HG03159 (cell line): Measurements from ENCODE around the gene SPATA31C1.
"Not testable (repeated sequence)": the region's sequence is repeated elsewhere in the genome, so short reads cannot be mapped to it uniquely, and the experiment has no call there.

Experiments used
- ATAC-seq: cut with Tn5 transposase; IDR thresholded peaks from one replicate; pipeline ENCODE4 v1.9.1; 2021; ENCODE audit warnings: mild to moderate bottlenecking, moderate library complexity; ENCODE audit not compliant: unreplicated experiment

The SPATA31C1 gene

GRCh38 chr9:87934444-87934843 lies 16.7 kb downstream of the SPATA31C1 start:
- not testable (repeated sequence) for ATAC-seq

DNA sequence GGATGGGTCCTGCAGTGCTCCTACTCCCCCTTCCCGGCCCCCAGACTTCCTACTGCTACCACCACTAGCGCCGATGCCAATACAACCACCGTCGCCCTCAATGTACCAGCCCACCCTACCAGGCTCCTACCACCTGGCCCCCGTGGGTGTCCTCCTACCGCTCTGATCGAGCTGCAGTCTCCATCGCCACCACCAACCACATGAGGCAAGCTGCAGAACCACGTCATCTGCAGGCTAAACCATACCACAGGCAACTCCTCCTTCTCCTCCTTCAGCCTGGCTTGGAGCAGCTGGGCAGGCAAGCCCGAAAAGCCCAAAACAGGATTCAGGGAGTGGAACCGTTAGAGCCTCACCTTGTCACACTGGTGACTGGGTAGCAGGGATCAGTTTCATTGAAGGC lies 19.6 kb downstream of the SPATA31C1 start:
- not testable (repeated sequence) for ATAC-seq

- ATAC-seq, result not testable (repeated sequence)
Measured at GRCh38 chr9:87937918-87938317, 20.2 kb downstream of the SPATA31C1 start.

- ATAC-seq, result not testable (repeated sequence)
Measured at GRCh38 chr9:87938336-87938735, 20.6 kb downstream of the SPATA31C1 start.

DNA sequence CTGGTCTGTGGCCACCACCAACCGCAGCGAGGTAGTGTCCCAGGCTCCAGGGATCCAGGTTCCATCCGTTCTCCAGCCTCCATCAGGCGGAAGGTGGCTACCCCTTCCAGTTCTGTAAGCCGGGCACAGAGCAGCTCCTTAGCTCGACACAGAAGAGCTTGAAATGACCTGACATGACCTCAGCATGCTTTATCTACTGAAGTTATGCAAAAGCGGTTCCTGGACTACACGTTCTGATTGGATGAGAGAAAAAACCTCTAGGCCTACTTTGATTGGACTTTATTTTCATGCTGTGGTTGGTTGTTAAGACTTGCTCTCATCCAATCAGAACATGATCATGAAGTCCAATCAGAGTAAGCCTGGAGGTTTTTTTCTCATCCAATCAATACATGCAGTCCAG lies 21.3 kb downstream of the SPATA31C1 start:
- not testable (repeated sequence) for ATAC-seq

- ATAC-seq, result no peak
Measured at GRCh38 chr9:87944096-87944495, 26.3 kb downstream of the SPATA31C1 start.

DNA sequence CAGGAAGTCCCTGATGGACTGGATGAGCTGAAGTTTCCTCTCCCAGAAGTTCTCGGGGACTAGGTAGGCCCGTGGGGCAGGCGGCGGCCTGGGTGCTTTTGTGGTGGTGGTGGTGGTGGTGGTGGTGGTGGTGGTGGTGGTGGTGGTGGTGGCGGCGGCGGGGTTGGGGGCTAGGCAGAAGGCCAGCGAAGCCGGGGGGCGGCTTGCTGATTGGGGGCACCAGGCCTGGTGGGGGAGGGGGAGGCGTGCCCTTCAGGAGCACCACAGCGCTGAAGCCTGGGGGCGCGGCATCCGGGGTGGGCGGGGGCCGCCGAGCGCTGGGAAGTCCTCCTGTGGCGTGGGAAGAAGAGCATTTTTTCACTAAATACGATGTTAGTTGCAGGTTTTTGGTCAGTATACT lies 26.9 kb downstream of the SPATA31C1 start:
- no peak for ATAC-seq

- ATAC-seq, result no peak
Measured at GRCh38 chr9:87950296-87950695, 32.5 kb downstream of the SPATA31C1 start.

DNA sequence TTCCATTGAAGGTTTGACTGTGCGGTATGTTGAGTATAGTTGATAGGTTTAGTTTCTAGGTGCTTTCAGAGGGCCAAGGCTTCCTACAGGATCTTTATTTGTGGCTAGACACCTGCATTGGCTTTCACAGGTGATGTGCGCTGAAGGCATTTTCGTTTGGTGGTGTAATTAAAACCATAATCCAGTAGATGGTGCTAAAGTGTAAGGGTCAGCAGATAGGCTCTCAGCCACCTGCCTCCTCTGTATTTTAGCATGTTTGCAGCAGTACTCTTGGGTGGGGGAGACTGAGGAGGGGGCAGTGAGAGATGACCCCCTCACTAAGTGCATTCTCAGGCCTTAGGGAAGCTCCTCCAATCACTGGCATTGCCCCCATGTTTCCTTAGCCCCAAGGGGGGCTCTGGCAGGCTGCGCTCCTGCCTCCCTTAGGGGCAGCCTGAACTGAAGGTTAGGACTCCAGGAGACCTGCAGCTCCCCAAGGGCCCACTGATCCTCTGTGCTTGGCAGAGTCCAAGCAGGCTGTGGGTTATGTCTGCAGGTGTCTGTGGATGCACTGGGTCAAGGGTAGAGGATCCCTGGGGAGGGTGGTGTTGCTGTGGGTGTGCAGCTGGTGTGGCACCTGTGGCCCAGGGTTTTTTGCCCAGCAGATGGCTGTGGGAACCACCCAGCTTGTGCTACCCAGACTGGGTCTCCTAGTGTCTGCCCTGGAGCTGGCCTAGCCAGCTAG lies 33.2 kb downstream of the SPATA31C1 start:
- no peak for ATAC-seq

DNA sequence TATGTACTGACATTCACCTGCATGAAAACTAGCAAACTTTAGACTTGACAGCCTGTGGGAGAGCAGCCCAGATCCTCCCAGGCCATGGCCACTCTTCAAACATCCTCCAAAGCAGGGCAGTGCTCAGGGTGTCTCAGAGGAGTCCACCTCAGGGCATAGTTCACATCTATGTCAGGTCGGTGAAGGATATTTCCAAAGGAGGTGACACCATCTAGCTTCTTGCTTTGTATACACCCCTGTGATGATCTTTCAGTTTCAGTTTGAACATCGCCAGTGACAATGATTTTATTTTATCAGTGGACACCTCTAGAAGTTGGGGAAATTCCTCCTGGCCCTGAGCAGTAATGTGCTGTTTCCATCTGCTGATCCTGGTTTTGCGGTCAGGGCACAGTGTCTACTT lies 36.5 kb downstream of the SPATA31C1 start:
- ATAC-seq, result no peak

- ATAC-seq, result no peak
Measured at GRCh38 chr9:87957839-87958238, 40.1 kb downstream of the SPATA31C1 start.

DNA sequence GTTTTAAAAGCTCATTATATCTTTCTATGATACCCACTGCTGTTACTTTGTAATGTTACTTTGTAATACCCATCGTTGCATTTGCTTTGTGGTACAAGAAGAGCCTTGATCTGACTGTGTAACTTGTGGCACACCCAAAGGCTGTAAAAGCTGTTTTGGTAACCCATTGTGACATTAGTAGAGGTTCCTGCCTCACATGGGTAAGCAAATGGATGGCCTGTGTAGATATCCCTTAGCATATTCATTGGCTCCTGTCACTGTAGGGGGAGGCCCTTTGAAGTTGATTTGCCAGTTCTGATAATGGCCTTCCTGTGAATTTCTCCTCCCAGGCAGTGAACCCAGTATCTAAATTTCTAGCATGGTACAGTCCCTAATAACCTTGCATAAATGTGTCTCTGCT lies 40.8 kb downstream of the SPATA31C1 start:
- no peak for ATAC-seq

DNA sequence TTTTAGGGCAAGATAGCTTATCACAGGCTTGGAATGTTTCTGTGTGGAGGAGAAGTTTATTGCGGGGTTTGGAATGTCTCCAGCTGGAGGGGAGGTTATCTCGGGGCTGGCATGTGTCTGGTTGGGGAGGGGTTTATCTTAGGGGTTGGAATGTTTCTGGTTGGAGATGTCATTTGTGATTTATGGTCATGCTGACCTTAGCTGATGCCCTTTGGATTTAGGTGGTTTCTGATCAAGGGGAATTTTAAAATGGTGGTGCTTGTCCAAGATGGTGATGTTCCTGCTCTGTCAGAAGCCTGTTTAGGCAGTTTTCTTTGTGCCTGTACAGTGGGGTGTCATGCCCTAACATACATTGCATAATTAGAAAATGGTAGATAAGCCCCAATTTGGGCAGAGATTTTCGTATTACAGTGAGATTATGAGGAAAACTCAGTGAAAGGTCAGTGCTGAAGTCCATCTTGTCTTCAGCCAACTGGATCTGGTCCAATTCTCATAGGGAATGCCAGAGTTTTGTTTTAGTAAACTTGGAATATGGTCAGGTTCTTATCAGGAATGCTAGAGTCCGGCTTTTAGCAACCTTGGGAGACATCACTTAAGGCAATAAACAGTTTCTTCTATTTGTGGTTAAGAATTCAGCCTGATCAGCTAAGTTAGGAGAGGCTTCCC lies 42.3 kb downstream of the SPATA31C1 start:
- no peak for ATAC-seq

DNA sequence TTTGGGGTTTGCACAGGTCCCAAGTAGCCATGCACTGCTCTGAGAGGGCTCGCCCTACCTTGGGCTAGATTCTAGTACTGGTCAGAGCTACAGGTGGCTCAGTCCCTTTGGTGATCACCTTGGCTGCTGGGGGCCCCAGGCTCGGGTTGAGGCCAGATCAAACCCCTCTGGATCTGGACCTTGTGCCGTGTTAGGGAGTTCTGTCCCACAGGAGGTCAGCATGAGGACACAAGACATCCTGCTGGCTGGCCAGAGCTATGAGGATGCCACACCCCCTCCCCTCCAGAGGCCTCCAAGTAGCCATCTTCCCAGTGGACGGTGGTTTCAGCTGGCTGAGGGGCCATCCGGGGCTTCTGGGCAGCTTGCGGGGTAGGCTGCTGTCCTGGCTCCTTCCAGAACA lies 46.0 kb downstream of the SPATA31C1 start:
- ATAC-seq, result no peak

DNA sequence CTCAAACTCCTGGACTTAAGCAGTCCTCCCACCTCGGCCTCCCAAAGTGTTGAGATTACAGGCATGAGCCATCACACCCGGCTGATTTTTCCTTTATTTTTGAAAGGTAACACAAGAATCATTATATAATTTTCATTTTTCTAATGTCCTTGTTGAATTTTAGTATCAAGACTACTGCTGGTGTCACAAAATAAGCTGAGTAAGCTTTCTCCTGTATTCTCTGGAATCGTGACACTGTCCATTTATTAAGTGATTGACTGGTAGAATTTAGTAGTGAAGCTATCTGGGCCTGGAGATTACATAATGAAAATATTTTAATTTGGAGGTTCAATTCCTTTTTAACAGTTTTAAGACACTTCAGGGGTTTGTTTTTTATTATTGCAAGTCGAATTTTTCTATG lies 47.1 kb downstream of the SPATA31C1 start:
- no peak for ATAC-seq

DNA sequence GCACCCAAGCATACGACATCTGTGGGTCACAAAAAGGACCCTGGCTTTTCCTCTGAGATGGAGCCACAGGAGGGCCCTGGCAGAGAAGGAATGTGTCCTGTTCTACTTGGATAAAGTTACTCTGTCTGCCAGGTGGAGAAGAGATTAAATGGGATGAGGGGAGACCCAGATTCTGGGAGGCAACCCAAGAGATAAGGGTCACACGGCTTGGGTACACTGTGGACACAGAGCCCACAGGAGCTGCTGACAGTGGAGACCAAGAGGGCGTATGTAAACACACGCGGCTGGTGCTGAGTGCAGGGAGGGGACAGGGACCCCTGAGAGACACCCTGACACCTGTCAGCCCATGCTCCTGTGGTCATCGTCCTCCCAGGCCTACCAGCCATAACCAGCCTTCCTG lies 50.4 kb downstream of the SPATA31C1 start:
- ATAC-seq, result no peak

DNA sequence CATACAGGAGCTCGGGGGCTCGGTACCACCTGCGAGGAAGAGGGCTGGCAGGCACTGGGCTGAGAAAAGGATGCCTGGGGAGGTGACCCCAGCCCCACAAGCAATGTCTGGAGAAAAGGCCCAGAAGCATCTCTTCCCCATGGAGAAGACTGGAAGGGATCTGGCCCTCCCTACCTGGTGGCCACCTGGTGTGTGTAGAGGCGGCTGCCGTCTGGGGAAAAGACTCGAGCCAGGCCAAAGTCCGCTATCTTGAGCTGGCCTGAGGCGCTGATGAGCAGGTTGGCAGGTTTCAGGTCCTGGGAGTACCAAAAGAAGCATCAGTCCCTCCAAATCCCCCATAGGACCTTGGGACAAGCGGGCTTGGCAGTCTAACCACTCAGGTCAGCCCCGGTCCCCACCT lies 52.8 kb downstream of the SPATA31C1 start:
- no peak for ATAC-seq

DNA sequence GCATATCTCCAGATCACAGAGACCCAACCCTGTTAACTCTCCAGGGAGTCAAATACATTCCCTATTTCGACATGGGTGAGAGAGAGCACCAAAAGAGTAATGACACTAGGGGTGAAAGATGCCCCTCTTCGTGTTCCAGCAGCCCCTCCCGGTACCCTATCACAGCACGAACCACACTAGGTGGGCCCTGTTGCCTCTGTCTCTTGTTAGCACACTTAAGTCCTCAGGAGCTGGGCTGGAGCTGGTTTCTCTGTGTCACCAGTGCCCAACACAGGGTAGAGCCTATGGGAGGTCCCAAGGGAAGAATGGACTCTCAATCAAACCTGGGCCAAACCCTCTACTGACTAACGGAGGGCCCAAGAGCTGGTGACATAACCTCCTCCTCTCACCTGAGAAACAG lies 55.4 kb downstream of the SPATA31C1 start:
- ATAC-seq, result no peak
